PFSK-1 (cell line): Measurements from ENCODE around the gene RPRD1B.

ENCODE experiments used
- POLR2AphosphoS5 ChIP-seq: IDR thresholded peaks from 2 replicates; pipeline ENCODE4 v1.6.1; 2012; ENCODE audit warnings: low read depth, mild to moderate bottlenecking, control low read depth, low read length, moderate library complexity
- SIN3A ChIP-seq: IDR thresholded peaks from 2 replicates; pipeline ENCODE4 v1.6.1; 2012; ENCODE audit warnings: mild to moderate bottlenecking, low read length, moderate library complexity, borderline replicate concordance; ENCODE audit not compliant: insufficient read depth
- TF ChIP-seq, protein P1 (sequence below), 2 experiments: IDR thresholded peaks; 2 replicates each; pipeline versions ENCODE4 v1.6.1 to v1.8.0; 2011 to 2012; ENCODE audit warnings: low read depth in 2 of 2, low read length in 2 of 2, control low read depth in 1 of 2, inconsistent platforms in 1 of 2, mild to moderate bottlenecking in 1 of 2, moderate library complexity in 1 of 2; ENCODE audit not compliant: insufficient read depth in 1 of 2

DNA sequence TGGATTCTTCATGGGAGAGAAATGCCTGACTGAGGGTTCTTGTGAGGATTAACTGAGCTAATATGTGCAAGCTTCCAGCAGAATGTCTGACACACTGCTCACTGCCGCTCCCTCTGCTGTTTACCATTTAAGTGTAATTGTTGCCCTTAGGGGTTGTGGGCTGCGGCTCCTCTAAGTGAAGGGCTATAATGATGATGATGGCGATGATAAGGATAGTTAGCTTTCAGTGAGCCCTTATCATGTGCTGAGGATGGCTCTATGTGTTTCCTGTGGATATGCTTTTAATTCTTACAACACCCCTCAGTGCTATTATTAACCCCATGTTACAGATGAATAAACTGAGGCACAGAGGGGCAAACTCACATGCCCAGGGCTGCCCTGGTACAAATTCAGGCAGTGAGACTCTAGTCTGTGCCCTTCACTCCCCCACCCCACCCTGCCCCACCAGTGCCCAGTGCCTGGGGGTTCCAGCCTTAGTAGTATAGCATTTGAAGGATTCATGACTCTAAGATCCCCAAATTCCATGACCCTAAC lies 98.1 kb downstream of the RPRD1B start:
- TF ChIP-seq POLR2AphosphoS5 (no peak), SIN3A (no peak)
- TF ChIP-seq, protein P1, sequence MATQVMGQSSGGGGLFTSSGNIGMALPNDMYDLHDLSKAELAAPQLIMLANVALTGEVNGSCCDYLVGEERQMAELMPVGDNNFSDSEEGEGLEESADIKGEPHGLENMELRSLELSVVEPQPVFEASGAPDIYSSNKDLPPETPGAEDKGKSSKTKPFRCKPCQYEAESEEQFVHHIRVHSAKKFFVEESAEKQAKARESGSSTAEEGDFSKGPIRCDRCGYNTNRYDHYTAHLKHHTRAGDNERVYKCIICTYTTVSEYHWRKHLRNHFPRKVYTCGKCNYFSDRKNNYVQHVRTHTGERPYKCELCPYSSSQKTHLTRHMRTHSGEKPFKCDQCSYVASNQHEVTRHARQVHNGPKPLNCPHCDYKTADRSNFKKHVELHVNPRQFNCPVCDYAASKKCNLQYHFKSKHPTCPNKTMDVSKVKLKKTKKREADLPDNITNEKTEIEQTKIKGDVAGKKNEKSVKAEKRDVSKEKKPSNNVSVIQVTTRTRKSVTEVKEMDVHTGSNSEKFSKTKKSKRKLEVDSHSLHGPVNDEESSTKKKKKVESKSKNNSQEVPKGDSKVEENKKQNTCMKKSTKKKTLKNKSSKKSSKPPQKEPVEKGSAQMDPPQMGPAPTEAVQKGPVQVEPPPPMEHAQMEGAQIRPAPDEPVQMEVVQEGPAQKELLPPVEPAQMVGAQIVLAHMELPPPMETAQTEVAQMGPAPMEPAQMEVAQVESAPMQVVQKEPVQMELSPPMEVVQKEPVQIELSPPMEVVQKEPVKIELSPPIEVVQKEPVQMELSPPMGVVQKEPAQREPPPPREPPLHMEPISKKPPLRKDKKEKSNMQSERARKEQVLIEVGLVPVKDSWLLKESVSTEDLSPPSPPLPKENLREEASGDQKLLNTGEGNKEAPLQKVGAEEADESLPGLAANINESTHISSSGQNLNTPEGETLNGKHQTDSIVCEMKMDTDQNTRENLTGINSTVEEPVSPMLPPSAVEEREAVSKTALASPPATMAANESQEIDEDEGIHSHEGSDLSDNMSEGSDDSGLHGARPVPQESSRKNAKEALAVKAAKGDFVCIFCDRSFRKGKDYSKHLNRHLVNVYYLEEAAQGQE (IDR thresholded peaks at IDR 0.05; ENCODE audit: insufficient read depth in 1 of 2, low read depth in 2 of 2, low read length in 2 of 2): peak in 1 of 2 experiments; percentile 59; a peak in 1 of 4 replicates
